GM18520 (cell line): Measurements from ENCODE around the gene RHBDF1.
"Not testable (repeated sequence)": the region's sequence is repeated elsewhere in the genome, so short reads cannot be mapped to it uniquely, and the experiment has no call there.

ENCODE experiments used
- ATAC-seq: cut with Tn5 transposase; IDR thresholded peaks from one replicate; pipeline ENCODE4 v1.9.1; 2021; ENCODE audit not compliant: unreplicated experiment

Gene RHBDF1

DNA sequence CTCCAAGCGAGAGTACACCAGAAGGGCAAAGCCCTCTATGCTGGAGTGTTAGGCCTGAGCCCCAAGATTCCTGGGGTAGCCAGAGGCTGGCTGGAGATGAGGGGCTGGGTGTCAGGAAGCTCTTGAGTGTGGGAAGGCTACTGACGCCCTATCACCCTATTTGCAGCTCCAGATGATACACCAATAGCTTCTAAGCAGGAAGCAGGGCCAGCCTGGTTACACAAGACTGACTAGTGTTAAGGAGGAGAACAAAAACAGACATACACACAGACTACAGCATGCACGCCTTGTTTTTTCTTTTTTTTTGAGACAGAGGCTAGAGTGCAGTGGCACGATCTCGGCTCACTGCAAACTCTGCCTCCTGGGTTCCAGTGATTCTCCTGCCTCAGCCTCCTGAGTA, 34.9 kb downstream of the RHBDF1 start:
- no peak for ATAC-seq

DNA sequence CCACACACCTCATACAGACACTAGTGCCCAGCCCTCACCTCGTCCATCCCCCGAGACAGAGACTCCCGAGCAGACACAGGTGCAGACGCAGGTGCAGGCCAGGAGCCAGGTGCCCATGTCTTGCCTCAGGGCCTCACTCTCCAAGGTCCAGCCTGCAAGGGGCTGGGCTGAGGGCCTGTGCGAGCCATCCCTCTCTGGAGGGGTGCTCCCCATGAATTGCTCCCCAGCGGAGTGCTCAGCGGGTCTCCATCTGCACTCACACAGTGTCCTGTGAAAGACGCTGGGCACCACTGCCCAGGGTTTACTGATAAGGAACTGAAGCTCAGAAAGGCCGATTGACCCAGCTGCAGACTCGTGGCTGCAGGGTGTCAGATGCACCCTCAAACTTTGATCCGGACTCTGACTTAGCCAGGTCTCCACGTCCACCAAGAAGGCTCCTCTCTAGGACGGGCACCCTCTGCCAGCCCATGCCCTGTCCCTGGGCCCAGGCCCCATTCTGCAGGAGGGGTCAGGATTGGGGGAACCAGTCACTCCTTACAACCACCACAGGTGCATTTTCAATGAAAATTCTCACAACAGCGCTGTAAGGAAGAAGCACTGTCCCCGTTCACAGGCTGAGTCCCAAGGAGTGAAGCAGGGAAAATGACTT, 36.0 kb downstream of the RHBDF1 start:
- ATAC-seq = no peak

DNA sequence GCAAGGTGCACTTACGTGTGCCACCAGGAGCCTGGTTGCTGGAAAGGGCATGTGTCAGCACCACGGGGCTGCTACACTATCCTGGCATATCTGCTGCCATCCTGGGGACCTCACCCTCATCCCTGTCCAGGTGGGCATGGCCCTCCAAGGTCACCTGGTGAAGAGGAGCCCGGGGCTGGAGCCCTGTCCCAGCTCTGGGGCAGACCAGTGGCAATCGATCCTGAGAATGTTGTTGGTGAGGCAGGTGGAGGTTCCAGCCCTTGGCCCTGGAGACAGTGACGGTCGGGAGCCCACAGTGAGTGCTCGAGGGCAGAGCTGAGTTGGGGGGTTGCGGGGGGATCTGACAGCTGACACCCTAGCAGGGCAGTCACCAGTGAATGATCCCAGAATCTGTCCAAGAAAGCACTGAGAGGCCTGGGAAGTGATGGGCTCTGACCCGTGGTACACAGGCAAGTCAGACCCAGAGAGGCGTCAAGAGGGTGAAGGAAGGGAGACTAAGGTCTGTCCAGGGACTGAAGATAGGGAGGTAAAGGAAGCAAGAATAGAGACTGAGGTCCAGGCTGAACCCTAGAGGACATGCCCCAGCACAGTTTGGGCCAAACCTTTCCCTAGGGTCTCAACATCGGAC, 36.6 kb downstream of the RHBDF1 start:
- ATAC-seq = no peak

DNA sequence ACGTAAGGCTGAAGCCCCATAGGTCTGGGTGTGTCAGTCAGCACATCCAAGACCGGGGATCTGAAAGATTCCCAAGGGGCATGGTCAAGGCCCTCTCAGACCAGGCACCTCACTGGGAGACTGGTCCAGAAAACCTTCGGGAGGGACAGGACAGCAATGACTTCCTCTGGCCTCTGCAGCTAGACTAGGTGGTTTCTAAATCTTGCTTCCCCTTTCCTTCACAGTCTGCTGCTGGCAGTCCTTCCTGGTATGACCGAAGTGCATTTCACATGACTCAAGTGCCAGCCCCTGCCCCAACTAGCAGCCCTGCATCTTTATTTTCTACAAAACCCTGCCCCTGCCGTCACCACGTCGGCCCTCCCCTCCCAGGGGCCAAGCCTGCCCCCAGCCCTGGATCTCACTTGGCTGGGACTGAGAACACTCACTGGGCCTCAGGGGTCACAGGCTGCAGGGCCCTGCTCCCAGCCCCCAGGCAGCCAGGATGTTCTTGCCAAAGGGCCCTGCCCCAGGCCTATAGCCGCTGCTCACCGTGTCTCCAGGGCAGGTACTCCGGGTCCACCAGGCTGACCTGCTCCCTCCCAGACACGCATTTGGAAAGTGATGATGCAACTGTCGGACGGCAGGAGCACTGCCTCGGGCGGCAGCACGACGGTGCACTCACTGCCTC, 37.3 kb downstream of the RHBDF1 start:
- no peak for ATAC-seq

DNA sequence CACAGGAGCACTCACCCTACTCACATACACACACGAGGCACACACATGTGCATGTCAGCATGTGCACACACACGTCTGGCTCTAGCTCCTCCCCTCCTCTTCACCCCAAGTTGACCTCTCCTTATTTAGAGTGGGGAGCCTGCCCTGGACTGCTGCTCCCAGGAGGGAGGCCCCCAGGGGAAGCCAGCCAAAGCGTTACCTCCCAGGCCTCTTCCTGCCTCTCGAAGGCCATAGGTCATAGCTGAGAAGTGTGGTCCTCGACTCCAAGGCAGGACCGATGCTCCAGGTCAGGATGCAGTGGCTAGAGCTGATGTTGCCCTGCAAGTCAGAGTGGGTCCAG, 37.8 kb downstream of the RHBDF1 start:
- ATAC-seq = no peak

DNA sequence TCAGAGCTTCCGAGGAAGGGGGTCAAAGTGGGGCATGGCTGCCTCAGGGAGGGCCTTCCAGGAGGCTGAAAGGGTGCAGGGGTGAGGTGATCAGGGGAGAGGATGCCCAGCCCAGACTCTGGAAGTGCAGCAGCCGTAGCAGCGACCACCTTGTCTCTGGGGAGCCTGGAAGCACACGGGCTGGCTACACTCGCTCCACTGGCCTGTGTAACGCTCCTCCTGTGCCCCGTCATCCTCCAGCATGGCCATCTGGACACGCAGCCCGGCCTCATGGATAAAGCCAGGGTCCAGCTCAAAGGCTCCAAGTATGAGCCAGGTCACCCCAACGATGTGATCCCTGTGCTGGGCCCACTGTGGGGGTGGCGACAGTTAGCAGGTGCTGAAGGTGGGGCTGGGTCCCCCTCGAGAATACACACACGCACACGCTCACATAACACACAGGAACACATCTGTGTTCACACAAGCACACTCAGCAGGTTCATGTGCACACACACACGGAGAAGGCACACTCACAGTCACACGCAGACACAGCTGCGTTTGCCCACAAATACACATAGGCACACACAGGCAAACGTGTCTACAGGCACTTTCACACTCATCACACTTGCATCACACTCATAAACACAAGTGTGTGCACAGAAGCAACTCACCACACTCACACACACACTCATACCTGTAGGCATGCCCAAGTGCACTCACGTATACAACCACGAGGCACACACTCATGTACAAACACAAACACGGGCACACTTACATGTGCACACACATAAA, 38.4 kb downstream of the RHBDF1 start:
- no peak for ATAC-seq

DNA sequence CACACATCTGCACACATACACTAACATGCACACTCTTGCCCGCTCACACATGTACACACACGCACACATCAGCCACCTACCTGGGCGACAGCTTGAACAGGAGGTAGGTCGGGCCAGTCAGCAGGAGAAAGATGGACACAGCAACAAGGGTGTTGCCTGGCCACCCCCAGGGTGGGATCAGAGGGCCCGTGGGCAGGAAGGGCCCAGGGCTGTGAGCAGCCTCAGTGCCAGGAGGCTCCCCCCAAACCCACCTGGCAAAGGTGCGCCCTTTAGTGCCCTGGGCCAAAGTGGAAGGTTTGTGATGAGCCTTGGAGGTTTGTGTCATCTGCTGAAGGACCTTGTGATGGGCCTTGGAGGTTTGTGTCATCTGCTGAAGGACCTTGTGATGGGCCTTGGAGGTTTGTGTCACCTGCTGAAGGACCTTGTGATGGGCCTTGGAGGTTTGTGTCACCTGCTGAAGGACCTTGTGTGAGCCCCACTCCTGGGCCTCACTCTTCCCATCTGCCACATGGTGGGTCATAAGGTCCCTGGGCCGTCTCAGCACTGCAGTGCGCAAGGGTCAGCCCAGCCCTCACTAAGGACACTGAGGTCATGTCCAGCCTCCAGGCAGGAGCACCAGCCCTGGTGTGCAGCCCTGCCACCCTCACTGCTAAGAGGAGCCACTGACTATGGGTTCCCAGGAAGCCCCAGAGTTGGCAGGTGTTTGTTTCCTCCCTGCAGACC, 39.1 kb downstream of the RHBDF1 start:
- ATAC-seq = not testable (repeated sequence)

DNA sequence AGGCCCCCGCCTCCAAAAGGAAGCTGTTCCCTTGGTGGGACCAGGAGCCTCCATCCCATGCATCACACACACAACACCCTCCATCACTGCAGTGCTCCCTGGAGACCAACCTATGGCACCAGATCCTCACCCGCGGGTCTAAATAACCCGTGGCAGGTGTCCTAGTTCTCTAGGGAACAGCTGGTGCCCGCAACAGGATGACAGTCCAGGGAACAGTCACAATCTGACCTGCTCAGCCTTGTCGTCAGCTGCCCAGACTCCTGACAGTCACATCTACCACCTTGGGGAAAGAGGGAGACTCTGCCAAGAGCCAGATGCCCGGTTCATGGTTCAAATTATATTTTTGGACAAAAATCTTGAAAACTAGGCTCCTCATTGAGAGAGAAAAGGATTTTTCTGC, 41.8 kb downstream of the RHBDF1 start:
- ATAC-seq = not testable (repeated sequence)

DNA sequence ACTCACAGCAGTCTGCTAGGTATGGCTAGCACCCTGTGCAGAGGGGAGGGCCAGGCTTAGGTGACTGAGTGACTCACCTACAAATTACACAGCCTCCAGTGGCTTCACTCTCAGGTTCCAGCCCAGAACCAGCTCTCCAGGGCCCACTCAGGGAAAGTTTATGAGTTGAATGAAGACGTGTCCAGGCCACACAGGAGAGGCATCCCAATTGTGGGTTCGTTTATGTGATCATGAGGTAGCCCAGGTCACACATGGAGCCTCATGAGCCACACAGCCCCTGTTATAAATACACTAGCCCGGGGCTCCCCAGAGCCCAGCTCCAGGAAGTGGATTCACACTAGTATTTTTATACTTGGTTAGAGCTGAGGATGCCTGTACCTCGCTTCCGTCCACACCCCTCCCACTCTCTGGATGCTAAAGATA, 46.5 kb downstream of the RHBDF1 start:
- ATAC-seq = not testable (repeated sequence)

DNA sequence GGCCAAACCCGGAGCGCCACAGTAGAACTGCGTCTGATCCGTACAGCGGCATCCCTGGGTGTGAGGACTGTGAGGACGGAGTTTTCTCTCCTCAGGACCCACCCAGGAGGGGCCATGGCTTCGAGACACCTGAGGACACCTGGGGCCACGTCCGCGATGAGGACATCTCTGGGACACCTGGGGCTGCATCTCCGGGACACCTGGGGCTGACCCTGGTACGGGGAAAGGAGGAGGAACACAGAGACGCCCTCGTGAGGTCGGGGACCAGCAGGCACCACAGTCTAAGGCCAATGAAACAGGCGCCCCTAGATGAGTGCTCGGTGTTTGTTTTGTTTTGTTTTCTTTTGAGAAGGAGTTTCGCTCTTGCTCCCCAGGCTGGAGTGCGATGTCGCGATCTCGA, 48.3 kb downstream of the RHBDF1 start:
- not testable (repeated sequence) for ATAC-seq

DNA sequence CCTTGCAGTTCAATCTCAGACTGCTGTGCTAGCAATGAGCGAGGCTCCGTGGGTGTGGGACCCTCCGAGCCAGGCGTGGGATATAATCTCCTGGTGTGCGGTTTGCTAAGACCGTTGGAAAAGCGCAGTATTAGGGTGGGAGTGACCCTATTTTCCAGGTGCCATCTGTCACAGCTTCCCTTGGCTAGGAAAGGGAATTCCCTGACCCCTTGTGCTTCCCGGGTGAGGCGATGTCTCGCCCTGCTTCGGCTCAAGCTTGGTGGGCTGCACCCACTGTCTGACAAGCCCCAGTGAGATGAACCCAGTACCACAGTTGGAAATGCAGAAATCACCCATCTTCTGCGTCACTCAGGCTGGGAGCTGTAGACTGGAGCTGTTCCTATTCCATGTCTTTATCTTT, 51.5 kb downstream of the RHBDF1 start:
- ATAC-seq = not testable (repeated sequence)

DNA sequence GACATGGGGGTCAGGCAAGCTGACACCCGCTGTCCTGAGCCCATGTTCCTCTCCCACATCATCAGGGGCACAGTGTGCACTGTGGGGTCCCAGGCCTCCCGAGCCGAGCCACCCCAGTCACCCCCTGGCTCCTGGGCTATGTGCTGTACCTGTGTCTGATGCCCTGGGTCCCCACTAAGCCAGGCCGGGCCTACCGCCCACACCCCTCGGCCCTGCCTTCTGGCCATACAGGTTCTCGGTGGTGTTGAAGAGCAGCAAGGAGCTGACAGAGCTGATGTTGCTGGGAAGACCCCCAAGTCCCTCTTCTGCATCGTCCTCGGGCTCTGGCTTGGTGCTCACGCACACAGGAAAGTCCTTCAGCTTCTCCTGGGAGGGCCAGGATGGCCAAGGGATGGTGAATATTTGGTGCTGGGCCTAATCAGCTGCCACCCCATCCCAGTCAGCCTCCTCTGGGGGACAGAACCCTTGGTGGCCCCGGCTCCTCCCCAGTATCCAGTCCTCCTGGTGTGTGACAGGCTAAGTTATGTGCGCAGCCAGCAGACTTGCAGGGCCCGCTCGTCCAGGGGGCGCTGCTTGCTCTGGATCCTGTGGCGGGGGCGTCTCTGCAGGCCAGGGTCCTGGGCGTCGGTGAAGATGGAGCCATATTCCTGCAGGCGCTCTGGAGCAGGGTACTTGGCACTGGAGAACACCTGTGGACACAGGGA, 55.2 kb downstream of the RHBDF1 start:
- not testable (repeated sequence) for ATAC-seq

DNA sequence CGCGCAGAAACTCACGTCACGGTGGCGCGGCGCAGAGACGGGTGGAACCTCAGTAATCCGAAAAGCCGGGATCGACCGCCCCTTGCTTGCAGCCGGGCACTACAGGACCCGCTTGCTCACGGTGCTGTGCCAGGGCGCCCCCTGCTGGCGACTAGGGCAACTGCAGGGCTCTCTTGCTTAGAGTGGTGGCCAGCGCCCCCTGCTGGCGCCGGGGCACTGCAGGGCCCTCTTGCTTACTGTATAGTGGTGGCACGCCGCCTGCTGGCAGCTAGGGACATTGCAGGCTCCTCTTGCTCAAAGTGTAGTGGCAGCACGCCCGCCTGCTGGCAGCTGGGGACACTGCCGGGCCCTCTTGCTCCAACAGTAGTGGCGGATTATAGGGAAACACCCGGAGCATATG, 61.7 kb downstream of the RHBDF1 start:
- not testable (repeated sequence) for ATAC-seq

DNA sequence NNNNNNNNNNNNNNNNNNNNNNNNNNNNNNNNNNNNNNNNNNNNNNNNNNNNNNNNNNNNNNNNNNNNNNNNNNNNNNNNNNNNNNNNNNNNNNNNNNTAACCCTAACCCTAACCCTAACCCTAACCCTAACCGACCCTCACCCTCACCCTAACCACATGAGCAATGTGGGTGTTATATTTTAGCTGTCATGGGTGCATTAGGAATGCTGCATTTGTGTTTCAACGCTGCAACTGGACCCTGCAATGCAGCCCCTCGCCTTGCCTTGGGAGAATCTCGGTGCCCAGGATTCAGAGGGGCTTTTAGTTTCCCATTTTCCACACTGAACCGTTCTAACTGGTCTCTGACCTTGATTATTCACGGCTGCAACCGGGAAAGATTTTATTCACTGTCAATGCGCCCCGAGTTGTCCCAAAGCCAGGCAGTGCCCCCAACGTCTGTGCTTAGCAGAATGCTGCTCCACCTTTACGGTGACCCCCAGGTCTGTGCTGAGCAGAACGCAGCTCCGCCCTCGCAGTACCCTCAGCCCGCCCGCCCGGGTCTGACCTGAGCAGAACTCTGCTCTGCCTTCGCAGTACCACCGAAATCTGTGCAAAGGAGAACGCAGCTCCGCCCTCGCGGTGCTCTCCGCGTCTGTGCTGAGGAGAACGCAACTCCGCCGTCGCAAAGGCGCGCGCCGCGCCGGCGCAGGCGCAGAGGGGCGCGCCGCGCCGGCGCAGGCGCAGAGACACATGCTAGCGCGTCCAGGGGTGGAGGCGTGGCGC, 62.3 kb downstream of the RHBDF1 start:
- ATAC-seq = no peak
